Measurements from ENCODE around the gene IL7R.

DNA sequence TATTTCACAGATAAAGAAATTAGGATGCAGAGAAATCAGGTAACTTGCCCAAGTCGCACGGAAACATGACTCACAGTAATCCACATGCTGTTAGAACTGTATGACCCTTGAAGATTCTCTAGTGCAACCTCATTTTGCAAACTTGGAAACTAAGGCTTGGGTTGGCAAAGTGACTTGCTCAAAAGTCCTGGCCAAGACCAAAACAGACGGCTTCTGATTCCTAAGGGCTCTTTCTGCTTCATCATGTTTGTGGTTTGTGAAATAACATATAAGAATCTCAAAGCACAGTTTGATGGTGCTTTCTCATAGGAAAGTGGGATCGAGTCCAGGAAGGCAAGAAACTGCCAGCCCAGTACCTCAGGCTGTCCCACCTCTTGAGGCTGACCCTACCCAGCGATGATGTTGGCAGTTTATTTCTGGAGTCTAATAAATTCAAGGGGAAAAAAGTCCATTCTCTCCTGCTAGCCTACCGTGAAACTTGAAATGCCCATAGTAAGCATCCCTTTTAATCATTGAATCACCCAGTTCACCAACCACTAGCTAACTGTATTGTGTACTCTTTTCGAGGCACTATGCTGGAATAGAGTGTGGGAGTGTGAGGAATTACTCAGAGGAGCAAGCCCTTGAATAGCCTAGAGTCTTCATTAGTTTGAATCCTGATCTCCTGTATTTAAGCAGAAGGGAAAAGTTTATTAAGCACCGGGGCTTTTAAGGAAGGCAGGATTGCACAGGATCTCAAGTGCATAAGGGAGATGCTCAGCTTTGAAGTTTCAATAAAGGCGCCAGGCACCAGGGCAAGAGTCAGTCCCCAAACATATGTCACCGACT is 67.6 kb downstream of the IL7R start:
- TF ChIP-seq, protein P1, sequence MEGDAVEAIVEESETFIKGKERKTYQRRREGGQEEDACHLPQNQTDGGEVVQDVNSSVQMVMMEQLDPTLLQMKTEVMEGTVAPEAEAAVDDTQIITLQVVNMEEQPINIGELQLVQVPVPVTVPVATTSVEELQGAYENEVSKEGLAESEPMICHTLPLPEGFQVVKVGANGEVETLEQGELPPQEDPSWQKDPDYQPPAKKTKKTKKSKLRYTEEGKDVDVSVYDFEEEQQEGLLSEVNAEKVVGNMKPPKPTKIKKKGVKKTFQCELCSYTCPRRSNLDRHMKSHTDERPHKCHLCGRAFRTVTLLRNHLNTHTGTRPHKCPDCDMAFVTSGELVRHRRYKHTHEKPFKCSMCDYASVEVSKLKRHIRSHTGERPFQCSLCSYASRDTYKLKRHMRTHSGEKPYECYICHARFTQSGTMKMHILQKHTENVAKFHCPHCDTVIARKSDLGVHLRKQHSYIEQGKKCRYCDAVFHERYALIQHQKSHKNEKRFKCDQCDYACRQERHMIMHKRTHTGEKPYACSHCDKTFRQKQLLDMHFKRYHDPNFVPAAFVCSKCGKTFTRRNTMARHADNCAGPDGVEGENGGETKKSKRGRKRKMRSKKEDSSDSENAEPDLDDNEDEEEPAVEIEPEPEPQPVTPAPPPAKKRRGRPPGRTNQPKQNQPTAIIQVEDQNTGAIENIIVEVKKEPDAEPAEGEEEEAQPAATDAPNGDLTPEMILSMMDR (conservative IDR thresholded peaks at IDR 0.05; ENCODE audit: low read depth, low read length) = no peak
- TF ChIP-seq FOS (IDR thresholded peaks at IDR 0.05; ENCODE audit: low read depth, low read length) (no peak), MAFK (IDR thresholded peaks at IDR 0.05; ENCODE audit: low read depth, low read length) (no peak), CEBPB (IDR thresholded peaks at IDR 0.05; ENCODE audit: low read depth, low read length) (peak; percentile 6; the same call in 1 of the 2 replicates), MXI1 (IDR thresholded peaks at IDR 0.05; ENCODE audit: borderline replicate concordance, low read depth, low read length) (no peak), RFX5 (IDR thresholded peaks at IDR 0.05; ENCODE audit: low read depth, low read length) (no peak), POLR2A (IDR thresholded peaks at IDR 0.05; ENCODE audit: low read depth, low read length) (no peak), MAZ (IDR thresholded peaks at IDR 0.05; ENCODE audit: borderline replicate concordance, low read depth, low read length) (no peak), RAD21 (IDR thresholded peaks at IDR 0.05; ENCODE audit: low read length) (no peak), RCOR1 (IDR thresholded peaks at IDR 0.05; ENCODE audit: insufficient replicate concordance, low read length) (no peak), BHLHE40 (IDR thresholded peaks at IDR 0.05; ENCODE audit: low read depth, low read length) (no peak), SMC3 (IDR thresholded peaks at IDR 0.05; ENCODE audit: low read depth, low read length) (no peak)
- TF ChIP-seq, protein P2, sequence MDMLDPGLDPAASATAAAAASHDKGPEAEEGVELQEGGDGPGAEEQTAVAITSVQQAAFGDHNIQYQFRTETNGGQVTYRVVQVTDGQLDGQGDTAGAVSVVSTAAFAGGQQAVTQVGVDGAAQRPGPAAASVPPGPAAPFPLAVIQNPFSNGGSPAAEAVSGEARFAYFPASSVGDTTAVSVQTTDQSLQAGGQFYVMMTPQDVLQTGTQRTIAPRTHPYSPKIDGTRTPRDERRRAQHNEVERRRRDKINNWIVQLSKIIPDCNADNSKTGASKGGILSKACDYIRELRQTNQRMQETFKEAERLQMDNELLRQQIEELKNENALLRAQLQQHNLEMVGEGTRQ (IDR thresholded peaks at IDR 0.05; ENCODE audit: low read depth, low read length) = no peak
